ENCODE measurements around the gene TMEM121. TPM values are rescaled to one million over a fixed set of nuclear protein-coding genes. Genes with fewer than 3 reads are reported as not detected.
A peak's percentile ranks its signal among the peaks of the same experiment; 100 is the strongest.

TMEM121 gene
- total and polyA plus RNA-seq, 11 donors, result 1.0 to 4.4 (median 1.9) TPM

DNA sequence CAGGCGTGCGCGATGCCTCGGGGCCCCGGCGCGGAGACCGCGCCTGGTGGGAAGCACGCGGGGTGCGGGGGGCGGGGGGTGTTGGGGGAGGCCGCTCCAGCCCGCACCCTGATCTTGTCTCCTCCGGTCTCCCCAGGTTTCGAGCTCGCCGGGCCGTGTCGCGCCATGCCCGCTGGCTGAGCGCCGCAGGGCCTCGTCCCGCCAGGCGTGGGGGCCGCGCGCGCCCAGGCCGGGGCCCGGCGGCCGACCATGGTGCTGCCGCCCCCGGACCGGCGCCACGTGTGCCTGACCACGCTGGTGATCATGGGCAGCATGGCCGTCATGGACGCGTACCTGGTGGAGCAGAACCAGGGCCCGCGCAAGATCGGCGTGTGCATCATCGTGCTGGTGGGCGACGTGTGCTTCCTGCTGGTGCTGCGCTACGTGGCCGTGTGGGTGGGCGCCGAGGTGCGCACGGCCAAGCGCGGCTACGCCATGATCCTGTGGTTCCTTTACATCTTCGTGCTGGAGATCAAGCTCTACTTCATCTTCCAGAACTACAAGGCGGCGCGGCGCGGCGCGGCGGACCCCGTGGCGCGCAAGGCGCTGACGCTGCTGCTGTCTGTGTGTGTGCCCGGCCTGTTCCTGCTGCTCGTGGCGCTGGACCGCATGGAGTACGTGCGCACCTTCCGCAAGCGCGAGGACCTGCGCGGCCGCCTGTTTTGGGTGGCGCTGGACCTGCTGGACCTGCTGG is 2.4 kb downstream of the TMEM121 start:
- TF ChIP-seq, protein P1, sequence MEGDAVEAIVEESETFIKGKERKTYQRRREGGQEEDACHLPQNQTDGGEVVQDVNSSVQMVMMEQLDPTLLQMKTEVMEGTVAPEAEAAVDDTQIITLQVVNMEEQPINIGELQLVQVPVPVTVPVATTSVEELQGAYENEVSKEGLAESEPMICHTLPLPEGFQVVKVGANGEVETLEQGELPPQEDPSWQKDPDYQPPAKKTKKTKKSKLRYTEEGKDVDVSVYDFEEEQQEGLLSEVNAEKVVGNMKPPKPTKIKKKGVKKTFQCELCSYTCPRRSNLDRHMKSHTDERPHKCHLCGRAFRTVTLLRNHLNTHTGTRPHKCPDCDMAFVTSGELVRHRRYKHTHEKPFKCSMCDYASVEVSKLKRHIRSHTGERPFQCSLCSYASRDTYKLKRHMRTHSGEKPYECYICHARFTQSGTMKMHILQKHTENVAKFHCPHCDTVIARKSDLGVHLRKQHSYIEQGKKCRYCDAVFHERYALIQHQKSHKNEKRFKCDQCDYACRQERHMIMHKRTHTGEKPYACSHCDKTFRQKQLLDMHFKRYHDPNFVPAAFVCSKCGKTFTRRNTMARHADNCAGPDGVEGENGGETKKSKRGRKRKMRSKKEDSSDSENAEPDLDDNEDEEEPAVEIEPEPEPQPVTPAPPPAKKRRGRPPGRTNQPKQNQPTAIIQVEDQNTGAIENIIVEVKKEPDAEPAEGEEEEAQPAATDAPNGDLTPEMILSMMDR (IDR thresholded peaks at IDR 0.05), result peak in 5 of 12 donors; percentile 17 to 45 (median 21)
- TF ChIP-seq POLR2A (IDR thresholded peaks at IDR 0.05), result no peak
- Histone ChIP-seq H3K27me3 (peaks cover 0 to 28% (median 0%) of the 10 kb centered on the region in 9 donors), H3K4me1 (peaks cover 11 to 41% (median 27%) of the 10 kb centered on the region in 12 donors), H3K4me3 (peak overlapping the region; percentile 45 to 77 (median 70)), H3K36me3 (no peaks in the 10 kb centered on the region), H3K27ac (peak overlapping the region in 3 of 12 donors; percentile 68 to 72 (median 72)), H3K9me3 (no peaks in the 10 kb centered on the region)
- no peak for DNase-seq
- 13 to 64% (median 33%) methylated on average over 11 to 89 of the region's 89 CpGs for WGBS, 4 donors
- peak in 2 of 4 donors; percentile 0 to 3 for ATAC-seq
- intact Hi-C loops (cut with DNase I), result loop anchor here in 9 of 10 donors (2.0 to 10.0 kb wide), 10 partner anchors 36 to 434 kb away; partner anchors contain the start of gene TEDC1 (in 2 of the 9)

DNA sequence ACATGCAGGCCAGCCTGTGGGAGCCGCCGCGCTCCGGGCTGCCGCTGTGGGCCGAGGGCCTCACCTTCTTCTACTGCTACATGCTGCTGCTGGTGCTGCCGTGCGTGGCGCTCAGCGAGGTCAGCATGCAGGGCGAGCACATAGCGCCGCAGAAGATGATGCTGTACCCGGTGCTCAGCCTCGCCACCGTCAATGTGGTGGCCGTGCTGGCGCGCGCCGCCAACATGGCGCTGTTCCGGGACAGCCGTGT is 2.9 kb downstream of the TMEM121 start:
- TF ChIP-seq, protein P1 (IDR thresholded peaks at IDR 0.05), result no peak
- TF ChIP-seq POLR2A (IDR thresholded peaks at IDR 0.05), result no peak
- Histone ChIP-seq H3K27ac (peak overlapping the region in 1 of 12 donors; percentile 41), H3K4me1 (peaks cover 11 to 41% (median 27%) of the 10 kb centered on the region in 12 donors), H3K4me3 (peak overlapping the region in 11 of 12 donors; percentile 45 to 77 (median 71)), H3K27me3 (peaks cover 0 to 28% (median 0%) of the 10 kb centered on the region in 9 donors), H3K36me3 (no peaks in the 10 kb centered on the region), H3K9me3 (no peaks in the 10 kb centered on the region)
- intact Hi-C loops (cut with DNase I), result loop anchor here in 9 of 10 donors (2.0 to 10.0 kb wide), 10 partner anchors 37 to 434 kb away; partner anchors contain the start of gene TEDC1 (in 2 of the 9)
- WGBS, 4 donors, result 33 to 46% (median 43%) methylated on average over 5 to 24 of the region's 24 CpGs
- ATAC-seq (no peak), DNase-seq (no peak)

DNA sequence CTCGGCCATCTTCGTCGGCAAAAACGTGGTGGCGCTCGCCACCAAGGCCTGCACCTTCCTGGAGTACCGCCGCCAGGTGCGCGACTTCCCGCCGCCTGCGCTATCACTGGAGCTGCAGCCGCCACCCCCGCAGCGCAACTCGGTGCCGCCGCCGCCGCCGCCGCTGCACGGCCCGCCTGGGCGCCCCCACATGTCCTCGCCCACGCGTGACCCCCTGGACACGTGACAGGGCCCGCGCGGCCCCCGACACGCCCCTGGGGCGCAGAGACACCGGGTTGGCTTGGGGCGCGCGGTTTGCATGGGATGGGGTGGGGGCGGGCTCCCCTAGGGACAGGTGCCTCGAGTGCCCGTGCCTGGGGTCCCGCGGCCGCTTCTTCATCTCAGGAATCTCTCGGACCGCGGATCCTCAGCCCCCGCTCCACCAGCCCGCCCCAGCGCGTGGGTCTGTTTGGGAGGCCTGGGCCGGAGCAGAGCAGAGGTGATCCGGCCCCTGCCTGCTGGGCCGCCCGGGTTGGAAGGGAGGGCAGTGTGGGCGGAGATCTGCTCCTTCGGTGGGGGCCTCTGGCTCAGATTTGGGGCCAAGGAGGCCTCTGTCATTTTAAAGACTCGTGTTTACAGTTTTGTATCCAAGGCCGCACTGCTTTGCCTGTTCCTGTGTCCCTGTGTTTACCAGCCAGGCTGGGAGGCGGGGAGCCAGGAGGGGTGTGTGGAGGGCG is 3.3 kb downstream of the TMEM121 start:
- TF ChIP-seq, protein P1 (IDR thresholded peaks at IDR 0.05), result no peak
- TF ChIP-seq POLR2A (IDR thresholded peaks at IDR 0.05), result no peak
- ATAC-seq, result no peak

More for the DNA sequence above, 3.3 kb downstream of the TMEM121 start:
- Histone ChIP-seq H3K4me1 (peaks cover 11 to 41% (median 27%) of the 10 kb centered on the region in 12 donors), H3K36me3 (no peaks in the 10 kb centered on the region), H3K27ac (peak overlapping the region in 1 of 12 donors; percentile 41), H3K27me3 (peaks cover 0 to 28% (median 0%) of the 10 kb centered on the region in 9 donors), H3K9me3 (no peaks in the 10 kb centered on the region), H3K4me3 (peak overlapping the region in 11 of 12 donors; percentile 45 to 77 (median 71))
- intact Hi-C loops (cut with DNase I), result loop anchor here (2.0 to 10.0 kb wide), 11 partner anchors 37 to 435 kb away; partner anchors contain the start of genes TEDC1 (in 2 of the 10) and NUDT14 (in 1 of the 10)
- 52 to 75% (median 60%) methylated on average over 10 to 63 of the region's 63 CpGs for WGBS, 4 donors
- DNase-seq, result peak in 2 of 5 donors; percentile 51 to 61

Data from heart left ventricle (tissue), 16 donors.